Neural cell (in vitro differentiated cells): Measurements from ENCODE around the gene PTPRN2. TPM values are rescaled to one million over a fixed set of nuclear protein-coding genes. Genes with fewer than 3 reads are reported as not detected.

Experiments used
- H2AFZ ChIP-seq: fragments of 200-600, 300-800 bp; sonication (generic), shearing (Covaris generic); 2 replicates; pipeline ENCODE4 v1.6.0; 2014; ENCODE audit warnings: low read depth, mild to moderate bottlenecking, antibody characterized with exemption, low read length, moderate library complexity
- H3F3A ChIP-seq: fragments of 200-600 bp; shearing (Covaris generic); 2 replicates; pipeline ENCODE4 v1.6.1; 2016; ENCODE audit warnings: mild to moderate bottlenecking, moderate library complexity, mixed read lengths, antibody characterized with exemption, low read length; ENCODE audit not compliant: insufficient read depth, poor library complexity, severe bottlenecking
- H3K27ac ChIP-seq: fragments of 200-600, 300-800 bp; sonication (generic), shearing (Covaris generic); 2 replicates; pipeline ENCODE4 v1.5.1; 2014; ENCODE audit warnings: mild to moderate bottlenecking, low read length, moderate library complexity
- H3K27me3 ChIP-seq: fragments of 300-800, 200-600 bp; sonication (generic), shearing (Covaris generic); 2 replicates; pipeline ENCODE4 v1.6.0; 2014; ENCODE audit warnings: mild to moderate bottlenecking, low read depth, low read length, moderate library complexity; ENCODE audit not compliant: insufficient read depth
- H3K36me3 ChIP-seq: fragments of 300-800, 200-600 bp; sonication (generic), shearing (Covaris generic); 2 replicates; pipeline ENCODE4 v1.5.1; 2014; ENCODE audit warnings: mild to moderate bottlenecking, antibody characterized with exemption, low read length, moderate library complexity; ENCODE audit not compliant: insufficient read depth
- H3K4me2 ChIP-seq: fragments of 300-800, 200-600 bp; sonication (generic), shearing (Covaris generic); 2 replicates; pipeline ENCODE4 v1.6.0; 2014; ENCODE audit warnings: mild to moderate bottlenecking, low read length
- H3K4me3 ChIP-seq: fragments of 300-800, 200-600 bp; sonication (generic), shearing (Covaris generic); 2 replicates; pipeline ENCODE4 v1.5.1; 2014; ENCODE audit warnings: mild to moderate bottlenecking, low read length, moderate library complexity
- H3K79me2 ChIP-seq: fragments of 200-600 bp; shearing (Covaris generic); replicated peaks from 2 replicates; pipeline ENCODE4 v1.6.0; 2014; ENCODE audit warnings: mild to moderate bottlenecking, low read length, moderate library complexity; ENCODE audit not compliant: insufficient read depth
- H3K9ac ChIP-seq: fragments of 300-800, 200-600 bp; sonication (generic), shearing (Covaris generic); 2 replicates; pipeline ENCODE4 v1.6.1; 2016; ENCODE audit warnings: mild to moderate bottlenecking, low read length, mixed read lengths
- H3K9me2 ChIP-seq: fragments of 200-600 bp; shearing (Covaris generic); 2 replicates; pipeline ENCODE4 v1.6.1; 2016; ENCODE audit warnings: mild to moderate bottlenecking, low read length, mixed read lengths; ENCODE audit not compliant: insufficient read depth
- H3K9me3 ChIP-seq: fragments of 200-600, 300-800 bp; sonication (generic), shearing (Covaris generic); 2 replicates; pipeline ENCODE4 v1.6.1; 2016; ENCODE audit warnings: mild to moderate bottlenecking, mixed run types, low read length, moderate library complexity, mixed read lengths
- H4K20me1 ChIP-seq: fragments of 200-600 bp; shearing (Covaris generic); 2 replicates; pipeline ENCODE4 v1.6.1; 2016; ENCODE audit warnings: mild to moderate bottlenecking, mixed run types; ENCODE audit not compliant: insufficient read depth
- CTCF ChIP-seq: fragments of 450-650 bp; IDR thresholded peaks from 2 replicates; pipeline ENCODE4 v1.5.1; 2014; ENCODE audit warnings: antibody characterized with exemption, mild to moderate bottlenecking, moderate library complexity; ENCODE audit not compliant: poor library complexity, severe bottlenecking
- EP300 ChIP-seq: fragments of 450-650 bp; conservative IDR thresholded peaks from 2 replicates; pipeline ENCODE4 v1.6.1; 2014; ENCODE audit warnings: antibody characterized with exemption, mild to moderate bottlenecking, moderate library complexity; ENCODE audit not compliant: poor library complexity, severe bottlenecking
- EZH2 ChIP-seq: fragments of 200-600, 300-800 bp; shearing (Covaris generic), sonication (generic); IDR thresholded peaks from 2 replicates; pipeline ENCODE4 v1.6.1; 2014; ENCODE audit warnings: antibody characterized with exemption, low read length, borderline replicate concordance, mild to moderate bottlenecking; ENCODE audit not compliant: insufficient read depth, poor library complexity, severe bottlenecking
- MXI1 ChIP-seq: fragments of 450-650 bp; conservative IDR thresholded peaks from 2 replicates; pipeline ENCODE4 v1.6.1; 2014; ENCODE audit warnings: antibody characterized with exemption, mild to moderate bottlenecking; ENCODE audit not compliant: poor library complexity, severe bottlenecking
- POLR2AphosphoS5 ChIP-seq: IDR thresholded peaks from 2 replicates; pipeline ENCODE4 v1.6.1; 2012
- RAD21 ChIP-seq: fragments of 450-650 bp; conservative IDR thresholded peaks from 2 replicates; pipeline ENCODE4 v1.6.1; 2014; ENCODE audit warnings: antibody characterized with exemption, mild to moderate bottlenecking, moderate library complexity
- REST ChIP-seq: IDR thresholded peaks from 2 replicates; pipeline ENCODE4 v1.6.1; 2012; ENCODE audit warnings: borderline replicate concordance
- SMC3 ChIP-seq: fragments of 450-650 bp; conservative IDR thresholded peaks from 2 replicates; pipeline ENCODE4 v1.6.1; 2014; ENCODE audit warnings: antibody characterized with exemption, mild to moderate bottlenecking, moderate library complexity; ENCODE audit not compliant: poor library complexity
- TAF1 ChIP-seq: IDR thresholded peaks from 2 replicates; pipeline ENCODE4 v1.6.1; 2012; ENCODE audit warnings: low read depth
- polyA plus RNA-seq: library from polyadenylated mRNA; depleted of rRNA; stranded (reverse); fragments of >200 nt; gene quantifications from 2 replicates; pipeline ENCODE4 v1.2.3, GENCODE V29; 2014

PTPRN2 gene
- polyA plus RNA-seq, 1 donor from 2014 or later = 31.0 TPM

DNA sequence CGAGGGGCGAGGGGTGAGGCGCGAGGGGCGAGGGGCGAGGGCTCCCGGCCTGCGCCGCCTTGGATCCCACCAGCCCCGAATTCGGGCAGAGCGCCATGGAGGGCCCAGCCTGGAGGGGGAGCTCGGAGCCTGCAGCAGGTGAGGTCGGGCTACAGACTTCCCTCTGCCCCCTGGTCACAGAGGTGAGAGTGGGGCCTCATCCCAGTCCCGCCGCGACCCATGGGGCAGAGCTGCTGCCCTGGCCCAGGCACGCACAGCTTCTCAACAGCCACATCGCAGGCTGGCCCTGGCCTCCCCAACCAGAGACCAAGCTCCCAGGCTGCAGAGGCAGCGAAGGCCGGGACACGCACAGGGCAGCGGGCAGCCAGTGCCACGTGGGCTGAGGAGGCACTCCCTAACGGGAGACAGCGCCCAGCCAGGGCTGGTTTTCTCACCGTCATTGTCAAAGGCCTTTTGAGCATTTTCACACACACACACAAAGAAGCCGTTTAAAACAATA, 191.8 kb downstream of the PTPRN2 start:
- no peaks in the 10 kb centered on the region for H3K27me3 ChIP-seq
- no peak overlapping the region for H3K27ac ChIP-seq
- H4K20me1 ChIP-seq = no peaks in the 10 kb centered on the region
- no peak overlapping the region for H3K4me2 ChIP-seq
- no peak overlapping the region for H3K4me3 ChIP-seq
- H3F3A ChIP-seq = no peaks in the 10 kb centered on the region
- no peaks in the 10 kb centered on the region for H3K36me3 ChIP-seq
- no peaks in the 10 kb centered on the region for H3K9me3 ChIP-seq
- no peak overlapping the region for H2AFZ ChIP-seq
- H3K9me2 ChIP-seq = no peaks in the 10 kb centered on the region
- TF ChIP-seq REST (no peak), MXI1 (no peak), CTCF (no peak), EP300 (no peak), SMC3 (no peak), TAF1 (no peak), RAD21 (no peak), EZH2 (no peak), POLR2AphosphoS5 (no peak)
- H3K79me2 ChIP-seq = no peaks in the 10 kb centered on the region
- no peak overlapping the region for H3K9ac ChIP-seq

- TF ChIP-seq REST (no peak), TAF1 (no peak), EZH2 (no peak), CTCF (no peak)
These were observed 192.3 kb downstream of the PTPRN2 start for GRCh38 chr7:158395349-158395748.

More at GRCh38 chr7:158395349-158395748, 192.3 kb downstream of the PTPRN2 start:
- H3K9ac ChIP-seq = no peak overlapping the region
- no peaks in the 10 kb centered on the region for H3K36me3 ChIP-seq
- no peaks in the 10 kb centered on the region for H3K9me3 ChIP-seq
- H2AFZ ChIP-seq = no peak overlapping the region
- no peak overlapping the region for H3K4me2 ChIP-seq
- no peaks in the 10 kb centered on the region for H3K27me3 ChIP-seq
- H3F3A ChIP-seq = no peaks in the 10 kb centered on the region
- H4K20me1 ChIP-seq = no peaks in the 10 kb centered on the region
- H3K9me2 ChIP-seq = no peaks in the 10 kb centered on the region
- no peak overlapping the region for H3K27ac ChIP-seq
- H3K79me2 ChIP-seq = no peaks in the 10 kb centered on the region
- H3K4me3 ChIP-seq = no peak overlapping the region
